ENCODE measurements around the gene MSI2.

GRCh38 chr17:57234061-57234738 lies 22.1 kb upstream of the MSI2 start:
- TF ChIP-seq, protein P1, sequence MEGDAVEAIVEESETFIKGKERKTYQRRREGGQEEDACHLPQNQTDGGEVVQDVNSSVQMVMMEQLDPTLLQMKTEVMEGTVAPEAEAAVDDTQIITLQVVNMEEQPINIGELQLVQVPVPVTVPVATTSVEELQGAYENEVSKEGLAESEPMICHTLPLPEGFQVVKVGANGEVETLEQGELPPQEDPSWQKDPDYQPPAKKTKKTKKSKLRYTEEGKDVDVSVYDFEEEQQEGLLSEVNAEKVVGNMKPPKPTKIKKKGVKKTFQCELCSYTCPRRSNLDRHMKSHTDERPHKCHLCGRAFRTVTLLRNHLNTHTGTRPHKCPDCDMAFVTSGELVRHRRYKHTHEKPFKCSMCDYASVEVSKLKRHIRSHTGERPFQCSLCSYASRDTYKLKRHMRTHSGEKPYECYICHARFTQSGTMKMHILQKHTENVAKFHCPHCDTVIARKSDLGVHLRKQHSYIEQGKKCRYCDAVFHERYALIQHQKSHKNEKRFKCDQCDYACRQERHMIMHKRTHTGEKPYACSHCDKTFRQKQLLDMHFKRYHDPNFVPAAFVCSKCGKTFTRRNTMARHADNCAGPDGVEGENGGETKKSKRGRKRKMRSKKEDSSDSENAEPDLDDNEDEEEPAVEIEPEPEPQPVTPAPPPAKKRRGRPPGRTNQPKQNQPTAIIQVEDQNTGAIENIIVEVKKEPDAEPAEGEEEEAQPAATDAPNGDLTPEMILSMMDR (IDR thresholded peaks at IDR 0.05): no peak
- TF ChIP-seq POLR2A (IDR thresholded peaks at IDR 0.05): no peak

Measured in adrenal gland (tissue), 5 donors.